GM19193 (cell line): ENCODE data around the gene CAMTA1.

ENCODE experiments used
- POLR2A ChIP-seq: IDR thresholded peaks from 4 replicates; pipeline ENCODE4 v1.6.1; 2011; ENCODE audit not compliant: insufficient read depth, insufficient read length; ENCODE audit errors: extremely low read depth

Gene CAMTA1

GRCh38 chr1:7094086-7094485, 308.8 kb downstream of the CAMTA1 start:
- TF ChIP-seq POLR2A = no peak

DNA sequence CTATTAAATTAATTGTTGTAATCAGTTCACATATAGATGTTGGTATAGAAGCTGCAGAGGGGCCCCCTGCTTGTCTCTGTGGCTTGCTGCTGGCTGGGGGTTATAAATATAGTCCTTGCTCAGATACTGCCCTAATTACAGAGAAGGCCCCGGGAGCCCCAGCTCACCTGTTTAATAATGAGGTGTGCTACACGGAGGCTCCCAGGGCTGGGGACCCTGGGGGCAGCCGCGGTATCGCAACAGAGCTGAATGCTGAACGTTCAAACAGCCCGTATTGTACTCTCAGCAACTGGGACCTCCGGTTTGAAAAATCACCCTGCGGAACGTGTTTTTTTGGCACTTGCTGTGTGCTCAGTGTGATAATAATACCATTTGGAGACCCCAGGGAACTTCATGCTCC, 309.3 kb downstream of the CAMTA1 start:
- no peak for TF ChIP-seq POLR2A

GRCh38 chr1:7095343-7095964, 310.2 kb downstream of the CAMTA1 start:
- TF ChIP-seq POLR2A = no peak

GRCh38 chr1:7097938-7098592, 312.8 kb downstream of the CAMTA1 start:
- TF ChIP-seq POLR2A = no peak

DNA sequence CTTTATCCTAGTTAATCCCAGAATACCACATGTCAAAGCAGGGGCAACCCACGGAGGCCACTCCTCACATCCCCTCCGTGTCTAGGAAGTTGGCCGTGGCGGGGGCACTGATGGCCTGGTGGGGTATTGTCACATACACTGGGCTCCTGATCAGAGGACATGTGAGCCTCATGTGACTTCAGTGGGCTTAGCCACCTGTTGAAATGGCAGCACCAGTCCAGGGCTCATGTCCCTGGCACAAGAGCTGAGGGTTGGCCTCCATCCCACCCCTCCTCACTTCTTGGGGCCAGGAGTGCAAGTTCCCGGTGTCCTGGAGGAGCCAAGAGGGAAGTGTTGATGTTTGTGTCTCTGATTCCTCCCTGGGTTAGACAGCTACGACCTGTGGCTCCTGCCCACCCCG, 313.4 kb downstream of the CAMTA1 start:
- no peak for TF ChIP-seq POLR2A

- TF ChIP-seq POLR2A = no peak
Observed at GRCh38 chr1:7100479-7100878, 315.2 kb downstream of the CAMTA1 start.

DNA sequence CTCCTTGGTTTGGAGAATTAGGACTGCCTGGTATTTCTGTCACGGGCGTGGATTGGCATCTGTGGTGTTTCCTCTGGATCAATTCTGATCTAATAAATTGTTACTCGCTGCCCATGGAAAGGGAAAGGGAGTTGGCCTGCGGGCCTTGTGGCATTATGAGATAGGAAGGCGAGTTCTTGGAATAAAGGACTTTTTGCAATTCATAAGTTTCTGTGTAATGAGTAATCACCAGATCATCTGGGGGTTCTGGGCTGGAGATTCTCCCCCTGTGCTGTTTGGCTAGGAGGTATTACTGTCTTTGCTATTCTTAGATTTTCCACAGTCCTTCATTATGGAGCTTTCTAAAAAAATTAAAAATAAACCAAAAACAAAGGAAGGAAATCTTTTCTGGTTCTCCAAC, 315.9 kb downstream of the CAMTA1 start:
- no peak for TF ChIP-seq POLR2A

GRCh38 chr1:7103361-7103782, 318.1 kb downstream of the CAMTA1 start:
- no peak for TF ChIP-seq POLR2A

GRCh38 chr1:7103874-7104273, 318.6 kb downstream of the CAMTA1 start:
- TF ChIP-seq POLR2A = no peak

DNA sequence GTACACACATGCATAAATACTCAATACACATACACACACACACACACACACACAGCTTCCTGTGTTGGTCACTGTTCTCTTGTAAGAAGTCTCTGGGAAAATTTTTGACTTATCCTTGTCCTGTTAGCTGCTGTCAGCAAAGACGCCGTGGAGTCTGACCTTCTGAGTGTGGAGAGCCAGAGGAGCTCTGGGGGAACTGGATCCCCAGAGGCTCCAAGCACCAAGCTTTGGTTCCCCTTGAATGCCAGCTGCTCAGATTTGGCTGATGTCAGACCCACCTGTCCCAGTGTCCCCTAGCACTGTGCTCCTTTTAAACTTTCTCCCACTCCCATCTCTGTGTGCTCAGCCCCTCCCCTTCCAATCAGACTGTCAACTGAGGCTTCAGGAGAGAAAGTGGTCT, 319.1 kb downstream of the CAMTA1 start:
- TF ChIP-seq POLR2A = no peak

GRCh38 chr1:7105269-7105668, 320.0 kb downstream of the CAMTA1 start:
- no peak for TF ChIP-seq POLR2A

DNA sequence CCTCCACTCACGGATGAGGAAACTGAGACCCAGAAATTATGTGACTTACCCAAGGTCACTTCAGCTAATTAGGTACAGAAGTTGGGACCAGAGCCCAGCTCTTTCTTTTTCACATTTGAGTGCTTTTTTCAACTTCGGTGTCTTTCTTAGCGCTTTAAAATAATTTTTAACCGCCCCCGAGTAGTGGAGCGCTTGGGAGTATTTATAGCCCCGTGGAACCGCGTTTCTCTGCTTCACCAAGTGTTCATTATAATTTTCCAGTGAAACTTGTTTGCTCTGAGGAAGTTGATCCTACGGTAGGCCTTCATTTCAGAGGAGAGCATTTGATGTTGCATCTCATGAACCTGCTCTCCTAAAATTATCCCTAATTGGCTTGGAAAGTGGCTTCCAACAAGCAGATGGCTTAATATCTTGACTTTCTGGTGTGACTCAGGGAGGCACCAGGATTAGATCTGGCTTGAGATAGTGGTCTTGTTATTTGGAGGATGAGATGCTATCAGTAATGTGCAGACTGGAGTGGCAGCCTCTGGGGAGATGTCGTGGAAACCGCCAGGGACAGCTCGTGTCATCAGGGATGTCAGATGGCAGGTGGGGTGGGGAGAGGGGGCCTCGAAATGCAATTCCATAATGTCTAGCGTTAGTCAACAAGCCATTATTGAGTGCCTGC, 321.3 kb downstream of the CAMTA1 start:
- TF ChIP-seq POLR2A = no peak

DNA sequence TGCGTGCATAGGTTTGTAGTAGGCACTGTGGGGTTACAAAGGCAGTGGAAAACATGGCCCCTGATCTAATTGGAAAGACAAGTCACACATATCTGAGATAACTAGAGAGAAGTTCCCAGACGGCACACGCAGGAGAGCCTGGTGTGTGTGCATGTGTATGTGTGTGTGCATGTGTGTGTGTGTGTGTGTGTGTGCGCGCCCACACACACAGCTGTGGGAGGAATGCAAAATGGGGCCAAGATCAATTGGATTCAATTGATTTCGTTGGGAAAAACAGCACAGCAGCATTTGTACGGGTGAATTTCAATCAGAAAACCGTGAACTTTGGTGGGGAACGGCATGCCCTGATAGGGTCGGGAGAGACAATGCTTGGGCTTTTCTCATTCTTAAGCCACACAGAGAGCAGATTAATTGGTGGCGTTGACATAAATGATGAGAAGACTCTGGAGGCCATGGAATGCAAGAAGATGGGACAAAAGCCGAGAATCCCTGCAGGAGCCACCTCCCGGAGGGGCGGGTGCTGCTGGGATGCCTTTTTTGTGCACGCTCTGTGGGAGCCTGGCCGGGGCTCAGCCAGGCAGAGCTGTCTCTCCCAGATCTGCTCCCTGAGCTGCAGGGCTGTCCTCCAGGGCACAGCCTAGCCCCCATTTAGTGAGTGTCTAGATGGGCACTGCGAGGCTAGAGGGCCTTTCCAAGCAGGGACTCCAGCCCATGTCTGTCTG, 322.0 kb downstream of the CAMTA1 start:
- no peak for TF ChIP-seq POLR2A

DNA sequence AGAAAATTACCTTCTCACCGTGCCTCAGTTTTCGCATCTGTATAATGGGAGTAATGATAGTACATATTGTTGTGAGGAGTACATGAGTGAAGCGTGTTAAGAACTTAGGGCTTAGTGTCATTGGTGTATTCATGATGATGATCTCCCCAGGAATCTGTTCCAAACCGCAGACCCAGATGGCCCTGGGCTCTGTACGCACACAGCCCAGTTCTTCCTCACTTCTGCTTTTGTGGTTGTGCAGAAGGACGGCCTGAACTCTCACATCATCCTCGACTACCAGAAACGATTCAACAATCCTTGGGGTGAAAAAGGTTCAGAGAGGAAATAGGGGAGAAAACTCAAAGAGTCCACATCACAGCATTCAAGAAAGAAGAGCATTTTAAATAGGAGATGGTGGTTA, 323.0 kb downstream of the CAMTA1 start:
- TF ChIP-seq POLR2A = no peak

DNA sequence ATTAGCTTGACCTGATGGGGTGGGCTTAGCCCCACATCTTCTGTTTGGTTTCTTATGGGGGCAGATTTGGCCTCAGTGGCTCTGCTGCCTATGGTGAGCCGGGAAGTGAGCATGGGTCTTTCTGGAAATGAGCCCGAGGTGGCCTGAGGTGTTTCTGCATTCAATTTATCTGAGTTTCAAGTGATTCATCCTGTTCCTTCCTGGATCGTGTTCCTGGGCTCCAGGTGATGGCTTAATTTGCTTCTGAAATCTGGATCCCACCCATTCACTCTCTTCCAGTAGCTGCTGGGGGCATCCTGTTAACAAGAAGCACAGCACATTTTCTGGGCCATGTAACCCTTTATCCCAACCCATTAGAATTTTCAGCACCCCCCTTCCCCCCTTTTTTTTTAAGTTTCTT, 324.6 kb downstream of the CAMTA1 start:
- TF ChIP-seq POLR2A = no peak

GRCh38 chr1:7110321-7110720, 325.1 kb downstream of the CAMTA1 start:
- TF ChIP-seq POLR2A = no peak

GRCh38 chr1:7111853-7112252, 326.6 kb downstream of the CAMTA1 start:
- TF ChIP-seq POLR2A = no peak

GRCh38 chr1:7113136-7113535, 327.9 kb downstream of the CAMTA1 start:
- TF ChIP-seq POLR2A = no peak
